Stimulated activated CD4-positive, alpha-beta T cell treated with anti-CD3 and anti-CD28 coated beads, Interleukin-4, amount 100 ng/mL, for 4 hours (primary cell): ENCODE data around the gene ALDH2.
"Not testable (repeated sequence)": the region's sequence is repeated elsewhere in the genome, so short reads cannot be mapped to it uniquely, and the experiment has no call there.

Experiments used
- DNase-seq, 2 experiments: peaks; one replicate each; pipeline ENCODE4 v3.0.0-alpha.2; 2020

The ALDH2 gene

DNA sequence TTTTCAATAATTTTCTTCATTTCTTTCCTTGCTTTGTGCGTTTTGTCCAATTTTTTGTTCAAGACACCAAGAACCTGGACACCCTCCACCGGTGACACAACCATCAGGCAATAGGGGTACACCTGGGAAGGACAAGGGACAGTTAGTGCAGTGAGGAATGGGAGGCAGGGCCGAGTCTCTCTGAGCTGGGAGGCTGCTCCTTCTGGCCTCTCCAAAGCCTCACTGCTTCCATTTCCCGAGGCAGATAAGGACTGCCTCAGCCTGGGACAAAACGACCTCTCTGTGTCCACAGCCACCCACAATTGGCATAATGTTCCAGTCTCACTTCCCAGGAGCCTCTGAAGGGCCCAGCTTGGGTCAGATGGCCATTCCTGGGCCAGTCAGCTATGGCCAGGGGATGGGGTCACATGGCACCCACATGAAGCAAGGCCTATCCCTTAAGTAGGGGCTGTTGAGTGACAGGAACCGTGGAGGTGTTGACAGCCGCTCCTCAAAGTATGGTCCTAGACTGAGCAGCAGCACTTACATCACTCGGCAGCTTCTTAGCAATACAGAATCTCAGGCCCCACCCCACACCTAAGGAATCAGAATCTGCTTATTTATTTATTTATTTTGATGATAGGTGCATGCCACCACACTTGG lies 61.7 kb downstream of the ALDH2 start:
- no peak for DNase-seq

DNA sequence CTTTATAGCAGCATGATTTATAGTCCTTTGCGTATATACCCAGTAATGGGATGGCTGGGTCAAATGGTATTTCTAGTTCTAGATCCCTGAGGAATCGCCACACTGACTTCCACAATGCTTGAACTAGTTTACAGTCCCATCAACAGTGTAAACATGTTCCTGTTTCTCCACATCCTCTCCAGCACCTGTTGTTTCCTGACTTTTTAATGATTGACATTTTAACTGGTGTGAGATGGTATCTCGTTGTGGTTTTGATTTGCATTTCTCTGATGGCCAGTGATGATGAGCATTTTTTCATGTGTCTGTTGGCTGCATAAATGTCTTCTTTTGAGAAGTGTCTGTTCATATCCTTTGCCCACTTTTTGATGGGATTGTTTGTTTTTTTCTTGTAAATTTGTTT lies 62.9 kb downstream of the ALDH2 start:
- DNase-seq = not testable (repeated sequence)

DNA sequence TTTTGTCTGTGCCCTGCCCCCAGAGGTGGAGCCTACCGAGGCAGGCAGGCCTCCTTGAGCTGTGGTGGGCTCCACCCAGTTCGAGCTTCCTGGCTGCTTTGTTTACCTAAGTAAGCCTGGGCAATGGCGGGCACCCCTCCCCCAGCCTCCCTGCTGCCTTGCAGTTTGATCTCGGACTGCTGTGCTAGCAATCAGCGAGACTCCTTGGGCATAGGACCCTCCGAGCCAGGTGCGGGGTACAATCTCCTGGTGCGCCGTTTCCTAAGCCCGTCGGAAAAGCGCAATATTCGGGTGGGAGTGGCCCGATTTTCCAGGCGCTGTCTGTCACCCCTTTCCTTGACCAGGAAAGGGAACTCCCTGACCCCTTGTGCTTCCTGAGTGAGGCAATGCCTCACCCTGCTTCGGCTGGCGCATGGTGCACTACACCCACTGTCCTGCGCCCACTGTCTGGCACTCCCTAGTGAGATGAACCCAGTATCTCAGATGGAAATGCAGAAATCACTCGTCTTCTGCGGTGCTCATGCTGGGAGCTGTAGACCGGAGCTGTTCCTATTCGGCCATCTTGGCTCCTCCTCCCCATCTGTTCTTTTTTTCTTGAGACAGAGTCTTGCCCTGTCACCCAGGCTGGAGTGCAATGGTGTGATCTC lies 68.1 kb downstream of the ALDH2 start:
- DNase-seq = not testable (repeated sequence)

DNA sequence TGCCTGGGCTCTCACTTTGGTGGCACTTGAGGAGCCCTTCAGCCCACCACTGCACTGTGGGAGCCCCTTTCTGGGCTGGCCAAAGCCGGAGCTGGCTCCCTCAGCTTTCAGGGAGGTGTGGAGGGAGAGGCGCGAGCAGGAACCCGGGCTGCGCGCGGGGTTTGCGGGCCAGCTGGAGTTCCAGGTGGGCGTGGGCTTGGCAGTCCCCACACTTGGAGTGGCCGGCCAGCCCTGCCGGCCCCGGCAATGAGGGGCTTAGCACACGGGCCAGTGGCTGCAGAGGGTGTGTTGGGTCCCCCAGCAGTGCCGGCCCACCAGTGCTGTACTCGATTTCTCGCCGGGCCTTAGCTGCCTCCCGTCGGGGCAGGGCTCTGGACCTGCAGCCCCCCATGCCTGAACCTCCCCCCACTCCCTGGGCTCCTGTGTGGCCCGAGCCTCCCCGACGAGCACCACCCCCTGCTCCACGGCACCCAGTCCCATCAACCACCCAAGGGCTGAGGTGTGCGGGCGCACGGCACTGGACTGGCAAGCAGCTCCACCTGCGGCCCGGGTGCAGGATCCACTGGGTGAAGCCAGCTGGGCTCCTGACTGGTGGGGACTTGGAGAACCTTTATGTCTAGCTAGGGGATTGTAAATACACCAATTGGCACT lies 68.9 kb downstream of the ALDH2 start:
- DNase-seq = not testable (repeated sequence)

DNA sequence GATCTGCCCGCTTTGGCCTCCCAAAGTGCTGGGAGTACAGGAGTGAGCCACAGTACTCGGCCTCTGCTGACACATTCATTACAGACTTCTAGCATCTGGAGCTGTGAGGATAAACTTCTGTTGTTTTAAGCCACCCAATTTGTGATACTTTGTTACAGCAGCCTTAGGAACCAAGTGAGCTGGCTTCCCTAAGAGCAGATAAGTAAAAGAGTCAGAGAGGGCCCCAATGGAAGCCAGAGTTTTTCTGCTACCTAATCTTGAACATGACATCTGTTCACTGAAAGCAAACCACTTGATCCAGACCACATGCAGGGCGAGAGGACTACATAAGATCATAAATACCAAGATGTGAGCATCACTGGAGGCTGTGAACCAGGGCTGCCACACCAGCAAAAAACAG lies 71.6 kb downstream of the ALDH2 start:
- DNase-seq = no peak

DNA sequence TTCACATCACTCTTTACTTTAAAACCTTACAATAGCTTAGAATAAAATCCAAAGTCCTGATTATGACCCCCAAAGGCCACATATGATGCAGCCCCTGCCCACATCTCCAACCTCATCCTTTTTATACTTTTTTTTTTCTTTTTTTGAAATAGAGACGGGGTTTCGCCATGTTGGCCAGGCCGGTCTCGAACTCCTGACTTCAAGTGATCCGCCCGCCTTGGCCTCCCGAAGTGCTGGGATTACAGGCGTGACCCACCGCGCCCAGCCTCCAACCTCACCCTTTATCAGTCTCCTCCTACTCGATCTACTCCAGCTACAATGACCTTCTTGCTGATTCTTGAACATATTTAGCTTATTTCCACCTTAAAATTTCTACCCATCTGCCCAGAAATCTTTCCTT lies 74.1 kb downstream of the ALDH2 start:
- no peak for DNase-seq

DNA sequence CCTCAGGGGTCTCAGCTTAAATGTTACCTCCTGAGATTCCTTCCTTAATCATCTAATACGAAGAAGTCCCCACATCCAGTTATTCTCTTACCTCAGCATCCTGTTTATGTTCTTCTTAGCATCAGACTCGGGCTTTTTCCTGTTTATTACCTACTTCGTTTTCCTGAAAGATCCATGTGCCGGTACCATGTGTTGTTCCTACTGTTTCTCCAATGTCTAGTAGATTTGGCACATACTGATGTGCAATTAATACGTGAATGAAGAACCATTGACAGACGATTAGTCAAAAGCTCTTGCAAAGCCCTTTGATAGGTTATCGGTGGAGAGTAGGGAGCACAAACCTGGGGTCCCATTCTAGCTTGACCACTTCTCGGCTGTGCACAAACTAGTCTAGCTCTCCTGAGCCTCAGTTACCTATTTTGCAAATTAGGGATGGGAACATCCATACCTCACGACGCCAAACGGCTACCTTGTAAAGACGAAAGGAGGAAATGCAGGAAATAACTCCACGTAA lies 74.6 kb downstream of the ALDH2 start:
- no peak for DNase-seq

DNA sequence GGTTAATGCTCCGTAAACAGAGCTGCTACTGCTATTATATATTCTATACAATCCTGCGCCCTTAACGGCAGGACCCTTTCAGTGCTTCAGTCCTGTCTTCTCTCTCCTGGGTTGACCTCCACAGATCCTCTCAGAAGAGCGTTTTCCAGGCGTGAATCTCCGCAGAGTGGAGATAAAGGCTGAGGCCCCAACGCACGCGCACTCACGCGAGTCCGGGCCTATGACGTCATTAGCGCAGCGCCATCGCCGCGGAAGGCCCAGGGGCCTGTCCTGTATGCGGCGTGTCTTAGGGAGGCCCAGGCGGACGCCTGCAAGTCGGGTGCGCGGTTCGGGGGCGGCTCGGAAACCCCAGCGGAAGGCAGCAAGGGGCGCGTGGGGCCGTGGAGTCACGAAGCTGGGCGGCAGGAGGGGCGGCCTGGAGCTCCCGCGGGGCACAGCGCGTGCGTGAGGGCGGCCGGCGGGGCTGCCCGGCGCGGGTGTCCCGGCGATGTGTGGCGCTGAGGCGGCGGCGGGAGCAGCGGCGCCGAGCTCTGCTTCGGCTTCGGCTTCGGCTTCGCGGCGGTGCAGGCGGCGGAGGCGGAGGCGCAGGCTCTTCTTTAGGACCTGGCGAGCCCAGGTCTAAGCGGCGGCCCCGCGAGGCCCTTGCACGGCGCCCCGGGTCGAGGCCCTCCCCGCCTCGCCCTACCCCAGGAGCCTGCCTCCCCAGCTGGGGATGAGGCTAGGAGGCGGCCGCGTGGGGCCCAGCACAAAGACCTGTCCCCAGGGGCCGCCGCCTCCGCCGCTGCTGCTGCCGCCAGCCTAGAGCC lies 75.2 kb downstream of the ALDH2 start, which contains the start of gene MAPKAPK5:
TSS of gene MAPKAPK5 (plus strand) at position 479 of the 806 bp plus-strand sequence. CDS start 506 bp downstream, outside the sequence.
- DNase-seq = peak; percentile 95 to 98

DNA sequence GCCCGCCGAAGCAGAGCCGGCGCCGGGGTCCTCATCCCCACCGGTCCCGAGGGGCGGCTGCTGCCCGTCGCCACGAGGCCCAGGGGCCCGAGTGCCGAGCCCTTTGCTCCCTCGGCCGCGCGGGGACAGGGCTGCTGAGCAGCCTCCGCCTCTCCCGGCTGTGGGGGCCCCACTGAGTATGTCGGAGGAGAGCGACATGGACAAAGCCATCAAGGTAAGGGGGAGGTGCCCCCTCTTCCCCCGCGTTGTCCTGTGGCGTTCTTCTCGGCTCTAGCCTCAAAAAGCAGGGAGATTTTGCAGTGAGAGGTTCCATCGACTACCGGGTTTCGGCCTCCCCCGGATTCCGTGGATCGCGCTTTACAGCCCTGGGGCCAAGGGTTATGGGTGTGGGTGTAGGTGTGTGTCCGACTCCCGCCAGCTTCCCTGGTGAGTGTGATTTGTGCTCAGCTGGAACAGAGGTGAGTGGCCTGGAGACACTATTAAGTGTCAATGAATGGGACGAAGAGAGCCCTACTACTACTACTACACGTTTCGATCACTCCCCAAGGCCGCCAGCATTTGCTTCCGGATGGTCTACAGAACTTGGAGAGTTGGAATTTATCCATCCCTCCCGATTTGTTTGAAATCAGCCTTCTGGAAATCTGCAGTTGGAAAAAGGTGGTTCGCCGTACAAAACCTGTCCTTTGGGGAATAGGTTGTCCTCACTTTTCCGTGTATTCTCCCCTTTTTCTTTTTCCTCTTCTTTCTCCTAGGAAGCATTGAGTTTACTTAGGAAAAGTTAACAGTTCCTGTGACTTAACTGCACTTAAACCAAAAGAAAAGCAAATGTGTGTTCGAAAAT lies 76.0 kb downstream of the ALDH2 start:
- peak in 1 of 2 experiments; percentile 18 for DNase-seq

DNA sequence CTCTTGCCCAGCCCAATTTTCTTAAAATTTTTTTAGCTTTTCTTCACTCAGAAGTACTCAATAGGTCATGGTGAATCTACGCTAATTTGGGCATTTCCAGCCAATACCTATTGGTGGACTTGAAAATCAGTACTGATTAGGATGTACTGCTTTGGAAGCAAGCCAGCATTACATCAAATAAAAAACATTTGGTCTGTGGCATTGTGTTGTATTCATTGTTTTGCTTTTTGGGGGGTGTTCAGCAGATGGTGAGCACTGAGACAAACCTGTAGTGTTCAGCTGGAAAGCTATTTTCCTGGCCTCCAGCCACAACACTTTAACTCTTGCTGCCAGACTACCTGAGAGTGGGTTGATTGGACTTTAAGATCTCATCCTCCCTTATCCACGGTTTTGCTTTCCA lies 79.3 kb downstream of the ALDH2 start:
- DNase-seq = no peak

DNA sequence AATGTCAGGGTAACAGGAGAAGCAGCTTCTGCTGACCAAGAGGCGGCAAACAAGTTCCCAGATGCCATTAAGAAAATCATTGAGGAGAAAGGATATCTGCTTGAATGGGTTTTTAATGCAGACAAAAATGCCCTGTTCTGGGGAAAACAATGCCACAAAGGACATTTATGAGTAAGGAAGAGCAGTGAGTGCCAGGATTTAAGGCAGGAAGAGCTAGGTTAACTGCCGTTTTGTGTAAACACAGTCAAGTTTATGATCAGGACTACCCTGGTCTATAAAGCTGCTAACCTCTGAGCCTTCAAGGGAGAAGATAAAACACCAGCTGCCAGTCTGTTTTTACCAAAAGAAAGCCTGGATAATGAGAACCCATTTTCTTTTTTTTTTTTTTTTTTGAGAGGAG lies 83.8 kb downstream of the ALDH2 start:
- no peak for DNase-seq

DNA sequence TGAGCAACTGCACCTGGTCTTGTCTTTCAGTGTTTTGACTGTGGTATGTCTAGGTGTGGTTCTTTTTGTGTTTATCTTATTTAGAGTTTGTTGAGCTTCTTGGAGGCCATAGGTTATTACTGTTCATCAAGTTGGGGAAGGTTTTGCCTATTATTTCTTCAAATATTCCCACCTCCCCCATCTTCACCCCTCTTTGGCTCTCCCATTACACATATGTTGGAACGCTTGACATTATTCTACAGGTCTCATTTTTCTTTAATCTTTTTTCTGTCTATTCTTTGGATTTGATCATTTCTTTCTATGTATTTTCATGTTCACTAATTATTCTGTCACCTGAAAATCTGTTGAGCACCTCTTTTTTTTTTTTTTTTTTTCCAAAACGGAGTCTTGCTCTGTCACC lies 91.5 kb downstream of the ALDH2 start:
- no peak for DNase-seq

DNA sequence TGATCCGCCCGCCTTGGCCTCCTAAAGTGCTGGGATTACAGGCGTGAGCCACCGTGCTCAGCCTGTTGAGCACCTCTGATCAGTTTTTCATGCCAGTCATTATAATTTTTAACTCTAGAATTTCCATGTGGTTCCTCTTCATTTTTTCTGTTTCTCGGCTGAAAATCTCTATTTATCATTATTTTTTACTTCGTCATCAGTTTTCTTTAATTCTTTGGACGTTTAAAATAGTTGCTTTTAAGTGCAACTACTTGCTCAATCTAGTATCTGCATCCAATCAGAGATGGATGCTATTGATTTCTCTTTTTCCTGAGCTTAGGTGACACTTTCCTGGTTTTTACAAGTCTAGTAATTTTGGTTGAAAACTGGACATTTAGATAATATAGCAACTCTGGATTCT lies 92.0 kb downstream of the ALDH2 start:
- no peak for DNase-seq

DNA sequence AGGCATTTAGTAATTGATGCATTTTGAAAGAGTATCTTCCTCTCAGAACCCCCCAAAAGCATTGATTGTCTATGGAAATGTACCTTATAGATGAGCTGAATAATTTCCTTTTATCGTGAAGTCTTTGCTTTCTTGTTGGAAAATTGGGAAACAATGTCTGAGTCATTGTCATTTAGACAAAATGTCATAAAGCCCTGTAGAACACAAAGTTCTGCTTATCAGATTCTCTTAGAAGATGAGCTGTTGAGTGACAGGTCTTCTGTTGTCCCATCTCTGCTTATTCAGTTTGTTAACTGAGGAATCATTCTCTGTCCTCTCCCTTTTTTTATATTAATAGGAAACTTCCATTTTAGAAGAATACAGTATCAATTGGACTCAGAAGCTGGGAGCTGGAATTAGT lies 98.2 kb downstream of the ALDH2 start:
- no peak for DNase-seq
